HepG2 (cell line): ENCODE measurements around the gene ZNF26. TPM values are rescaled to one million over a fixed set of nuclear protein-coding genes. Genes with fewer than 3 reads are reported as not detected.

Source experiments
- ADNP ChIP-seq: sonication (generic); formaldehyde crosslinking; IDR thresholded peaks from 2 replicates; pipeline ENCODE4 v1.4.0; 2020; ENCODE audit warnings: missing genetic modification reagents
- AKAP8 ChIP-seq: sonication (generic); formaldehyde crosslinking; IDR thresholded peaks from 2 replicates; pipeline ENCODE4 v1.5.1; 2020; ENCODE audit warnings: mild to moderate bottlenecking, missing genetic modification reagents
- CAMTA2 ChIP-seq: sonication (generic); formaldehyde crosslinking; IDR thresholded peaks from 2 replicates; pipeline ENCODE4 v1.4.0; 2020; ENCODE audit warnings: mild to moderate bottlenecking, missing genetic modification reagents, borderline replicate concordance
- CBX2 ChIP-seq, 2 experiments: fragments of 200-600 bp in 1 of 2; sonication (generic); formaldehyde crosslinking in 1 of 2; IDR thresholded peaks; 2 replicates each; pipeline versions ENCODE4 v1.7.0 to v1.8.1; 2018 to 2022; ENCODE audit warnings: low read depth in 2 of 2, low read length in 1 of 2, mild to moderate bottlenecking in 1 of 2, missing genetic modification reagents in 1 of 2
- CC2D1A ChIP-seq: sonication (generic); formaldehyde crosslinking; IDR thresholded peaks from 2 replicates; pipeline ENCODE4 v1.8.1; 2023; ENCODE audit warnings: mild to moderate bottlenecking, missing genetic modification reagents
- MAX ChIP-seq: IDR thresholded peaks from 2 replicates; pipeline ENCODE4 v1.6.1; 2012; ENCODE audit warnings: inconsistent platforms
- MEF2D ChIP-seq: sonication (generic); formaldehyde crosslinking; IDR thresholded peaks from 2 replicates; pipeline ENCODE4 v1.5.1; 2020; ENCODE audit warnings: mild to moderate bottlenecking, missing genetic modification reagents
- MEIS1 ChIP-seq: sonication (generic); formaldehyde crosslinking; IDR thresholded peaks from 2 replicates; pipeline ENCODE4 v1.9.0; 2021; ENCODE audit warnings: mild to moderate bottlenecking, missing genetic modification reagents, moderate library complexity, borderline replicate concordance
- NFIB ChIP-seq: sonication (generic); formaldehyde crosslinking; IDR thresholded peaks from 2 replicates; pipeline ENCODE4 v1.9.0; 2021; ENCODE audit warnings: missing genetic modification reagents, mild to moderate bottlenecking, borderline replicate concordance
- NFKBIZ ChIP-seq: IDR thresholded peaks from 2 replicates; pipeline ENCODE4 v1.6.1; 2018; ENCODE audit warnings: missing genetic modification reagents, missing compliant biosample characterization
- NONO ChIP-seq, 2 experiments: fragments of 450-650 bp in 1 of 2; sonication (generic) in 1 of 2; formaldehyde crosslinking in 1 of 2; IDR thresholded peaks in 1 of 2; conservative IDR thresholded peaks in 1 of 2; 2 replicates each; pipeline versions ENCODE4 v1.6.1 to v1.8.0; 2017 to 2022; ENCODE audit warnings: mild to moderate bottlenecking in 1 of 2, missing genetic modification reagents in 1 of 2, moderate library complexity in 1 of 2
- REL ChIP-seq: sonication (generic); formaldehyde crosslinking; conservative IDR thresholded peaks from 2 replicates; pipeline ENCODE4 v1.8.0; 2022; ENCODE audit warnings: mild to moderate bottlenecking, missing genetic modification reagents, moderate library complexity
- SUZ12 ChIP-seq: fragments of 150-350 bp; IDR thresholded peaks from 2 replicates; pipeline ENCODE4 v1.6.1; 2014; ENCODE audit warnings: low read depth, low read length
- TCF7 ChIP-seq: sonication (generic); IDR thresholded peaks from 2 replicates; pipeline ENCODE4 v1.6.1; 2016; ENCODE audit warnings: antibody characterized with exemption, low read depth
- TRIM24 ChIP-seq: sonication (generic); formaldehyde crosslinking; IDR thresholded peaks from 2 replicates; pipeline ENCODE4 v1.8.0; 2022; ENCODE audit warnings: mild to moderate bottlenecking, missing genetic modification reagents
- ZMYM4 ChIP-seq: sonication (generic); formaldehyde crosslinking; IDR thresholded peaks from 2 replicates; pipeline ENCODE4 v1.8.1; 2023; ENCODE audit warnings: mild to moderate bottlenecking, missing genetic modification reagents
- ZNF33B ChIP-seq: sonication (generic); formaldehyde crosslinking; IDR thresholded peaks from 2 replicates; pipeline ENCODE4 v1.5.1; 2020; ENCODE audit warnings: mild to moderate bottlenecking, missing genetic modification reagents
- ZNF510 ChIP-seq: sonication (generic); formaldehyde crosslinking; IDR thresholded peaks from 2 replicates; pipeline ENCODE4 v1.4.0; 2020; ENCODE audit warnings: low read depth, mild to moderate bottlenecking, missing genetic modification reagents
- ZNF616 ChIP-seq: sonication (generic); formaldehyde crosslinking; IDR thresholded peaks from 2 replicates; pipeline ENCODE4 v1.5.0; 2020; ENCODE audit warnings: low read depth, mild to moderate bottlenecking, missing genetic modification reagents
- ZNF710 ChIP-seq: sonication (generic); formaldehyde crosslinking; IDR thresholded peaks from 2 replicates; pipeline ENCODE4 v1.5.0; 2020; ENCODE audit warnings: mild to moderate bottlenecking, missing genetic modification reagents, borderline replicate concordance
- ZSCAN5A ChIP-seq: sonication (generic); formaldehyde crosslinking; IDR thresholded peaks from 2 replicates; pipeline ENCODE4 v1.8.0; 2022; ENCODE audit warnings: mild to moderate bottlenecking, missing genetic modification reagents, borderline replicate concordance
- polyA plus RNA-seq, 8 experiments: library from polyadenylated mRNA; depleted of rRNA in 3 of 8; stranded (reverse) in 7 of 8; unstranded in 1 of 8; fragments of >200 nt; fragmentation: Illumina TruSeq in 4 of 8; extraction: Trizol in 4 of 8; gene quantifications; 2 replicates each; pipeline versions ENCODE4 v1.2.1 to v1.2.3, GENCODE V29; 2011 to 2016; ENCODE audit warnings: low read depth in 4 of 8, missing spikeins in 1 of 8, mixed read lengths in 1 of 8; ENCODE audit not compliant: insufficient read depth in 1 of 8
- total RNA-seq, 5 experiments: library from RNA; depleted of rRNA; stranded (reverse); fragments of >200 nt; fragmentation: Illumina TruSeq; extraction: Trizol; gene quantifications; 2 replicates each; pipeline ENCODE4 v1.2.3, GENCODE V29; 2016; ENCODE audit warnings: low read depth in 1 of 5
- TF ChIP-seq, protein P1 (sequence below): sonication (generic); formaldehyde crosslinking; conservative IDR thresholded peaks from 2 replicates; pipeline ENCODE4 v1.4.0; 2020; ENCODE audit warnings: missing genetic modification reagents
- TF ChIP-seq, protein P2 (sequence below): sonication (generic); formaldehyde crosslinking; IDR thresholded peaks from 2 replicates; pipeline ENCODE4 v1.5.0; 2020; ENCODE audit warnings: mild to moderate bottlenecking, missing genetic modification reagents

ZNF26 gene
- total and polyA plus RNA-seq, 2 of the 13 experiments (the other 11 are each of a cell fraction or from before 2014, with no cell fraction given): 3.8 to 6.5 TPM

GRCh38 chr12:132956011-132956788 lies 30.0 kb upstream of the ZNF26 start, which contains the start of gene ZNF605 (continued):
- no peak for TF ChIP-seq ZSCAN5A (CRISPR knock-in tag)
- TF ChIP-seq NFKBIZ (CRISPR knock-in tag): no peak
- TF ChIP-seq ZMYM4 (CRISPR knock-in tag): peak; percentile 71
- TF ChIP-seq, protein P1, sequence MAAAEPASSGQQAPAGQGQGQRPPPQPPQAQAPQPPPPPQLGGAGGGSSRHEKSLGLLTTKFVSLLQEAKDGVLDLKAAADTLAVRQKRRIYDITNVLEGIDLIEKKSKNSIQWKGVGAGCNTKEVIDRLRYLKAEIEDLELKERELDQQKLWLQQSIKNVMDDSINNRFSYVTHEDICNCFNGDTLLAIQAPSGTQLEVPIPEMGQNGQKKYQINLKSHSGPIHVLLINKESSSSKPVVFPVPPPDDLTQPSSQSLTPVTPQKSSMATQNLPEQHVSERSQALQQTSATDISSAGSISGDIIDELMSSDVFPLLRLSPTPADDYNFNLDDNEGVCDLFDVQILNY (CRISPR knock-in tag): no peak; the same call in 1 of the 2 replicates
- no peak for TF ChIP-seq ZNF710 (CRISPR knock-in tag)
- TF ChIP-seq ZNF510: no peak
- peak; percentile 91 for TF ChIP-seq SUZ12
- TF ChIP-seq TRIM24: no peak
- TF ChIP-seq ZNF33B (CRISPR knock-in tag): no peak
- TF ChIP-seq MEF2D (CRISPR knock-in tag): no peak
- no peak for TF ChIP-seq NONO (IDR thresholded peaks at IDR 0.05)
- peak; percentile 59; the same call in 1 of the 2 replicates for TF ChIP-seq NONO (CRISPR knock-in tag; conservative IDR thresholded peaks at IDR 0.05)
- TF ChIP-seq, protein P2, sequence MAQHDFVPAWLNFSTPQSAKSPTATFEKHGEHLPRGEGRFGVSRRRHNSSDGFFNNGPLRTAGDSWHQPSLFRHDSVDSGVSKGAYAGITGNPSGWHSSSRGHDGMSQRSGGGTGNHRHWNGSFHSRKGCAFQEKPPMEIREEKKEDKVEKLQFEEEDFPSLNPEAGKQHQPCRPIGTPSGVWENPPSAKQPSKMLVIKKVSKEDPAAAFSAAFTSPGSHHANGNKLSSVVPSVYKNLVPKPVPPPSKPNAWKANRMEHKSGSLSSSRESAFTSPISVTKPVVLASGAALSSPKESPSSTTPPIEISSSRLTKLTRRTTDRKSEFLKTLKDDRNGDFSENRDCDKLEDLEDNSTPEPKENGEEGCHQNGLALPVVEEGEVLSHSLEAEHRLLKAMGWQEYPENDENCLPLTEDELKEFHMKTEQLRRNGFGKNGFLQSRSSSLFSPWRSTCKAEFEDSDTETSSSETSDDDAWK (CRISPR knock-in tag): no peak
- no peak for TF ChIP-seq CBX2 (IDR thresholded peaks at IDR 0.05; ENCODE audit: low read depth, low read length)
- no peak for TF ChIP-seq CBX2 (CRISPR knock-in tag; IDR thresholded peaks at IDR 0.05; ENCODE audit: low read depth)
- peak; percentile 47 for TF ChIP-seq MAX
- TF ChIP-seq TCF7: no peak
- TF ChIP-seq MEIS1 (CRISPR knock-in tag): no peak
- TF ChIP-seq NFIB: no peak
- TF ChIP-seq ZNF616 (CRISPR knock-in tag): no peak
- TF ChIP-seq AKAP8 (CRISPR knock-in tag): no peak
- no peak for TF ChIP-seq CAMTA2 (CRISPR knock-in tag)
- no peak for TF ChIP-seq CC2D1A (CRISPR knock-in tag)
- no peak for TF ChIP-seq REL (CRISPR knock-in tag)
- TF ChIP-seq ADNP: no peak
